ELR (cell line): Measurements from ENCODE around the gene VAMP5.
"Not testable (repeated sequence)": the region's sequence is repeated elsewhere in the genome, so short reads cannot be mapped to it uniquely, and the experiment has no call there.

Experiments used
- DNase-seq: peaks from one replicate; pipeline ENCODE4 v3.0.0-alpha.2; 2015; ENCODE audit warnings: low read depth

VAMP5 gene

GRCh38 chr2:85601771-85602475 lies 17.7 kb downstream of the VAMP5 start:
- DNase-seq = peak; percentile 68

DNA sequence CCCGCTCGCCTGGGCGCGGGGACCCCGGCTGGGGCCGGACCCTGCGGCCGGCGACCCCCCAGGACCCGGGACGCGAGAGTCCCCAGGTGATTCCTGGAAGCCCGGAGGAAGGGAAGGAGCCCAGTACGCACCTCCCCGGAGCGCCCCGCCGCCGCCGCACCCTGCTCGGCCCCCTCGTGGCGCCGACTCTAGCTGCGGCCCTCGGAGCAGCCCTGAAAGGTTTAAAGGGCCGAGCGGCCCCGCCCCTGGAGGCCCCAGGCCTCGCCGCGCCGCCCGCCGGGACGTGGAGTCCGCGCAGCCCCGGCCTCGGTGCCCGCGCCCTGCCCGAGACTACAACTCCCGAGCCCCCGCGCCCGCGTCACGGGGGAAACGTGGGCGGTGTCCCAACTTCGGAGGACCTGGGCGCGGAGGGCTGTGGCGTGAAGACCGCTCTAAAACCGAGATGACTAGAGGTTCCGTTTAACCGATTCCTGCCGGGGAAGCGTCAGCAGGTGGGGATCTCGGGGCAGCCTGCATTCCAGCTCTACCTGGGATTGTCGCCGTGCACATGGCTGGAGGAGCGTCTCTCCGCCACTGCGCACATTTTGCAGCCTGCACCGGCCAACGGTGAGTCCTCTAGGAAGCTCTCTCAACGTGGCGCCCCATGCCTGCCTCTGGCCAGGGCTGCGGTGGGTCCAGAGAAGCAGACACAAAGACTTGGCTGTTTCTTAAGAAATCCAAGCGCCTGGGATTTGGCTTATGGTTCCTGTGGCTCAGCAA lies 18.4 kb downstream of the VAMP5 start, which contains the start of gene TMEM150A:
TSS of gene TMEM150A (minus strand) at position 223 of the 759 bp plus-strand sequence. CDS start 750 bp downstream, outside the sequence.
- DNase-seq = peak; percentile 91

GRCh38 chr2:85604133-85604444 lies 19.9 kb downstream of the VAMP5 start:
- not testable (repeated sequence) for DNase-seq

DNA sequence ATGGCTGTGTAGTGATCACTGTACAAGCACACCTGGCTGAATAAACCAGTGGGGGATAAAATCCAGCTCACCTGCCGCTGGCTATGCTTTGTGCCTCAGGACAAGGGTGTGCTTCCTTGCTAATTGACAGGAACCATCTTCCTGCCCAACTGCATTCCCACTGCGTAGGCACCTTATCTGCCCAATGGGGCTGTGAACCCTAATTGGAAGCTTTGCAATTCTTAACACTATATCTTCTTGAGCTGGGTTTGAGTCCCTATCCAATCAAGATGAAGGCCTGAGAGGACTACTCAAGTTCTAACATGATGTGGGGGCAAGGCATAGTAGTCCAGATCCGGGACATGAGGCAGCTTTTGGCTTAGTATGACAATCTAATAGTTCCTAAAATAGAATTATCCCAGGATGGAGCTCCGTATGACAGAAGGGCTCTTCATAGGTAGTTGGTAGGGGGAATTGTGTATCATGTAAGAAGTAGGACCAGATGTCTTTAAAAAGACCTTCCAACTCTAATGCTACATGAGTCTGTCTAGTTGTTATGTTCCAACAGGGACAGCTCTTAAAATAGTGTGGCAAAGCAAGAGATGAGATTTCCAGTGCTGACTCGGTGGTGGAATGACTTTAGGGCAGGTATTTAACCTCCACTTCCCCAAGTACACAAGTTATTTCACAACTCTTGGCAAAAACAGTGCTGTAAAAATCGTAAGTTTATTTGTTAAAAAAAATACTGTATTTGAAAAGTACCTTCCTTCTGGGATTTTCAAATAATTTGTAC lies 20.5 kb downstream of the VAMP5 start:
- DNase-seq = no peak

GRCh38 chr2:85605406-85606115 lies 21.3 kb downstream of the VAMP5 start:
- DNase-seq = peak; percentile 17

DNA sequence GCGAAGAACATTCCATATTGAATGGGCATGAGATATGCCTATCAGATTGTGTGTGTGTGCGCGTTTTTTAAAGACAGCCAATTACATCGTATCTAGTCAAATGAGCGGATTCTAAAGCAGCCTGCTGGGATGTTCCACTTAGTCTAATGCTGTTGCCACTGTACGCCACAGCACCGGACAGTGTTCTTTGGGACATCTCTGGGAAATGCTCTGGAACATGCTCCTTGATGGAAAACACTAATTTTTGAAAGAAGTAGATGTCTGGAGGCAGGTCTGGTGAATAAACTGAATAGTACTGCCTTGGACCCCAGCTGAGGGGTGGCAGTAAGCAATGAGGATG lies 21.9 kb downstream of the VAMP5 start:
- DNase-seq = no peak

DNA sequence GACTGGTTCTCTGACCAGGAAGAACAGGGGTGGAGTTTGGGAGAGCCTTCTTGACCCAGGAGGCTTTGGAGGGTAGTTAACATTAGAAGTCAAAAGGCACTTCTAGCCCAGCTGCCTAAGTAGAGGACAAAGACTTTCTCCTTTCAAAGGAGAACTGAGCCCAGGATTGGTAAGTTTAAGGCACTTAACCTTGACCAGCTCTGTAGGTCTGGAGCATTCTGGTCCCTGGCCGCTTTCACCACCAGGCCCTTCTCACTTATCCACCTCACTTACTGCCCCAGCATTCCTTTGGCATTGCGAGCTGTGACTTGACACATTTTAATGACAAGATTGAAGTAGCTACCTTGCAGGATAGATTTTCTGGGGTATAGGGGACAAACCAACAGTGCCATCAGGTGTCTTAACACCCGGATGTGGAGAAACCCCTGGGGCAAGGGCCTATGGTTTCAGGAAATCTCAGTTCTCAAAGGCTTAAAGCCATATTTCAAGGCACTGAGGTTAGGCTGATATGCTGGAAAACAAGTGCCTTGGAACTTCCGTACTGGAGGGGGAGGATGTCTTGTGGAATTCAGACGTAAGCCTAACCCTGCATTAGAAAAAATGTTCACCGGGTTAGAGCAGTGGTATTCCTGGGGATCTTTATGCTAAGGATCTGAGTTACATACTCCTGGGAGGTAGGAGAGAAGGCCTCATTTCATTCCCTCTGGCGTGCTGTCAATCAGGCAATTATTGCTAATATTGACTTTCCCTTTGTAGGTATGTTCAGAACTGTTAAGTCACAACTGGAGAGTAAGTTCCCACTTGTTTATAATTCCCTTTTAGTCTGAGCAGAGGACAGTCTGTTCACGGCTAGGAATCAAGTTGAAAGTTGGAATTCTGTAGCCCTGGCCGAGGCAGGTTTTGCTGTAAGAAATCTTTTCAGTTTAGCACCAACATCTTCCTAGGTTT lies 23.3 kb downstream of the VAMP5 start:
- no peak for DNase-seq

DNA sequence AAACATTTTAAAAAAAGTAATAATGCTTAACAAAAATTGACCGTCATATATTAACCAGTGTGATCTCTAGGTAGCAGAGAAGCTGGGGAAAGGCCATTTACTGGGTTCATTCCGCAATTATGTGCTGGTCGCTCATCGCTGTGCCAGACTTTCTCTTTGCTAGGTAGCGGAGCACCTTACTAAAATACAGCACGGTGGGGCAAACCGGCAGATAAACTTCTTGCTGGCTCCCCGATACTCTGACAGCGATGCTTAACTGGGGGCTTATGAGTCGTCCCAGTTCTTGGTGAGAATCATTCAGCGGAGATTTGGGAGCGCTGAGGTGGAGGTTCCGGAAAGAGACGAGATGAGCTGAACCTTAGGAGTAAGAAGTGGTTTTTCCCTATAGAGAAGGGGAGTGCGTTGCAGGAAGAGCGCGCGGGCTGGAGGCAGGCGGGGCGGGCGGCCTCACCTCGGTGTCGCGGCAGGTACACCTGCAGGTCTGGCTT lies 27.0 kb downstream of the VAMP5 start:
- DNase-seq = peak; percentile 43

DNA sequence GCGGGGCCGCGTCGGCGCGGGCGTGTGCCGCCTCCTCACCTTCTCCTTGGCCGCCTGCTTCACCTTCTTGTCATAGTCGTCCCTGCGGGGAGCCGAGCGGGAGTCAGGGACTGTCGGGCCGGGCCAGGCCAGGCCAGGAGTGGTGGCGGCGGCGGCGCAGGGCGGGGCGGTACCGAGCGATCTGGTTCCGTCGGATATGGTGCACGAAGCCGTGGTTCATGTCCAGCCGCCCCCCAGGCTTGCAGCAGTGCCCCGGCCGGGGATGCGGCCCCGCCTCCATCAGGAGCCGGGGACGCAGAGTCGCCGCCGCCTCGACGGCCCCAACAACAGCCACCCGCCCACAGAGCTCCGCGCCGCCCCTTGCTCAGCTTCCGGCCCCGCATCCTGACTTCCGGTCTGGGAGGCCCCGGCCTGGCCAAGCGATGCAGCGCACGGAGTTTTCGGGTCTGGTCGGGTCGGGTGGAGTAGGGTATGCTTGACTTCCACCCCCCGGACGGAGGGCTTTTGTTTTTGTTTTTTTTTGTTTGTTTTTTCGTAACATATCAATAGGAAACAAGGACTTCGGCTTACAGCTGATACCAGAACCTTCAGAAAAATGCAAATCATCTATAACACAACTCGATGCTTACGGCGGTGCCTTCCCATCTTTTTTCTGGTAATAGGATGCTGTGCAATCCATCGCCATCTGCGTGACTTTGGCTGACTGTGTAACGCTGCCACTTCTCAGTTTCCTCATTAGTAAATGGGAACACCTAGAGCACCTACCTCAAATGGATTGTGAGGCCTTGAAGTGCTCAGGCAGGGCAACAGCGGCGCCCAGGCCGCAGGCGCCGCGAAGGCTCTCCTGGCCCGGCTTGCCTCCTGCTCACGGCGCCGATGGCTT lies 27.7 kb downstream of the VAMP5 start, which contains the start of gene C2orf68:
TSS of gene C2orf68 (minus strand) at position 362 of the 883 bp plus-strand sequence. CDS start at position 280, 82 bp downstream.
- DNase-seq = peak; percentile 93

- DNase-seq = no peak
Measured at GRCh38 chr2:85613717-85614515, 29.7 kb downstream of the VAMP5 start.

GRCh38 chr2:85614757-85615156 lies 30.5 kb downstream of the VAMP5 start:
- DNase-seq = not testable (repeated sequence)

- DNase-seq = no peak
Measured at GRCh38 chr2:85615413-85615728, 31.1 kb downstream of the VAMP5 start.

DNA sequence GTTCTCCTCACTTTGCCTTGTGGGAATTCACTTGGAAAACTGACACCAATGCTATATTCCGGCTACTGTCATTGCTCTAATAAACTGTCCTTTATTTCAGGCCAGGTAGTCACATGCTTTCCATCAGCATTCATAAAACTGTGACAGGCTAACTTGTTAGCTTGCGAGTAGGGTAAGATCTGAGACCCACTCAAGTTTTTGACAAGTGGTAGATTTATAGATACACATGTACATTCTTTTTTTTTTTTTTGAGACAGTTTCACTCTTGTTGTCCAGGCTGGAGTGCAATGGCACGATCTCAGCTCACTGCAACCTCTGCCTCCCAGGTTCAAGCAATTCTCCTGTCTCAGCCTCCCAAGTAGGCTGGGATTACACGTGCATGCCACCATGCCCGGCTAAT lies 33.5 kb downstream of the VAMP5 start:
- DNase-seq = not testable (repeated sequence)

GRCh38 chr2:85619617-85620016 lies 35.4 kb downstream of the VAMP5 start:
- DNase-seq = no peak

DNA sequence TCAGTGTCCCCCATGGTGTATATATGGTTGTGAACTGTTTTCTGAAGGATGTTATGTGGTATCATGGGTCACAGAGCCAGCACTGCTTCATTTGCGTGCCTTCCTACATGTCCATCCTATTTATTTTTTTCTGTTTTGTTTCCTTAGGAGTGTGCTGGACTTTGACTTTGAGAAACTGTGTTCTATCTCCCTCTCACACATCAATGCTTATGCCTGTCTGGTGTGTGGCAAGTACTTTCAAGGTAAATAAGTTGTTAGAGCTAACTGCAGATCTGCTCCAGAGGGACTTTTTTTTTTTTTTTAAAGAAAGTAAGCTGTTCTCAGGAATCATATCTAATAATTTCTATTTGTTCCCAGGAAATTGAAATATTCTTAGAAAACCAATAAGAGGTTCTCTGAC lies 37.1 kb downstream of the VAMP5 start:
- no peak for DNase-seq

- no peak for DNase-seq
Measured at GRCh38 chr2:85623991-85624390, 39.8 kb downstream of the VAMP5 start.

DNA sequence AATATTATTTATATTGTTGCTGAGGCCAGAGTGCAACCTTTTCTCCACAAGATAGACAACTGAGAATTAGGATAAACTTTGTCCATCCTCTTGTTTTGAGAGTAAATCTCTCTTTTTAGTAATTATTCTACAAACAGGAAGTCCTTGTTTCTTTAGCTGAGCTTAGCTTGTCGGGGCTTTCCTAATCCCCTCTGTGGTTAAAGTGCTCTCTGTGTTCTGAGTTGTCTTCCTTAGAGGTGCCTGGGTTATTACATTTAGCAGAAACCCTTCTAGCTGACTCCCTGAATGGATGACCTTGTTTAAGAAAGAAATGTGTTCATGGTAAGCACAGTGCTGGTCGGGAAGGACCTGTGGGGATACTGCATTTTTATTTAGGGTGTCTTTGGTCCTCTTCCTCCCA lies 44.4 kb downstream of the VAMP5 start:
- DNase-seq = no peak

GRCh38 chr2:85631316-85631715 lies 47.1 kb downstream of the VAMP5 start:
- no peak for DNase-seq

- DNase-seq = no peak
Measured at GRCh38 chr2:85635011-85635410, 50.8 kb downstream of the VAMP5 start.
